HG02973 (cell line): ENCODE measurements around the gene CPLX3.

Source experiments
- ATAC-seq: cut with Tn5 transposase; IDR thresholded peaks from one replicate; pipeline ENCODE4 v1.9.1; 2021; ENCODE audit warnings: moderate library complexity; ENCODE audit not compliant: unreplicated experiment

Gene CPLX3

DNA sequence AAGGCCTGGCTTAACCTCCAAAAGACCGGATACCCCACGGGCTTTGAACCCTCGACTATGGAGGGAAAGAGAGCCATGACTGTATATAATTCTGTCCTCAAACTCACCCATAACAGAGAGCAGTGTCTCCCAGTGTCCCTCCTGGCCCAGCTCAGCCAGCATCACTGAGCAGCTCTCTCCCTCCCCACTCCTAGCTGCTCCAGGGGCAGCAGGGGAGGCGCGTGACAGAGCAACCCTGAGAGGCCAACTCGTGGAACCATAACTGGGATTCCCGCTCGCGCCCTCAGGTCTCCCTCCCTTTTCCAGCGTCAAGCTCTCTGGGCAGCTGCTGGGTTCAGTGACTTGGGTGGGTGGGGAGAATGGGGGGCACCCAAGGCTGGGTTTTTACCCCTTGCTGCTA, 561 bp upstream of the CPLX3 start:
- ATAC-seq: no peak

DNA sequence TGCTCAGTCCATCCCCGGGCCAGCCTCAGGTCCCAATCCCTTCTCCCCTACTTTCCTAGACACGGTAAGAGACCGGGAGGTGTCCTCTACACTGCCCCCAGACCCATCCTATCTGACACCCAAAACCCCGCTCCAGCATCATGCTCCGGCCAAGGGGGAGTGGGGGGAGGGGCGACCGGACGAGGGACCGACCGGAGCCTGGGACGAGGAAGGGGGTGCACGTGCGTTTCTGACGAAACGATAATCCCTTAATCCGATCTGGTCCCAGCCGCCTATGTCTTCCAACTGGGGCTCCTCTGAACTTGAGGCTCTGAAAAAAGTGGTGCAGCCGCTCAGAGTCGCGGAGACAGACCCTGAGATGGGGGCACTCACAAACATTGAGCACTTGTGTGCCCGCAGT, 494 bp downstream of the CPLX3 start:
- no peak for ATAC-seq

DNA sequence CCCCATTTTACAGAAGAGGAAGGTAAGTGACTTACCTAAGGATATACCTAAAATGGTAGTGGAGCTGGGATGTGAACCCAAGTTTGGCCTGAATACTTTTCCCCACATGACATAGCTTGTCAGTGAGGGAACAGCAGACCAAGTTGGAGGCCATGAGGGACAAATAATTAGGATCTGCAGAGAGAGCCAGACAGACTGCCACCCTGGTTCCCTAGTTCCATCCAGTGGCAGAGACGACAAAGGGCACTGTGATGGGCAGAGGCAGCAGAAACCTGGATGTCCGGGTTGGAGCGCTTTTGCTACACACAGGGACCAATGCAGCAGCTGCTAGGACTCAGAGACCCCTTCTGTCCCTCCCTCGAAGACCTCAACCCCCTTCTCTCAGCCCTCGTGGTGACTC, 1.2 kb downstream of the CPLX3 start:
- ATAC-seq: no peak

DNA sequence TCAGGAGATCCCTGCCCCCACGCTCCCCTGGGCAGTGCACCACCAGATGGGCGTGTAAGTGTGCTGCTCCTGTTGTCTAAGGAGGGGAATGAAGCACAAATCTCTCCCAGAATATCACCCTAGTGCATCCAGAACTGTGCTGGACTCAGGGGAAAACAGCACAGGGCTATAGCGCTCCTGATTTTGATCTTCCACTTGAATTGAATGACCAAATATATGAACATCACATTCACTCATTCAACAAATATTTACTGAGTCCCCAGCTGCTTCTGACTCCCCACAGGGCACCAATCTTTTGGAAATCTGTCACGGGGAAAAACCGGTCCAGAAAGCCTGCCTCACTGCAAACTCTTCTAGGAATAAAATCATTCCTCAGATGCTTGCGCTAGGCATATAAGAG, 2.4 kb downstream of the CPLX3 start:
- ATAC-seq: no peak

DNA sequence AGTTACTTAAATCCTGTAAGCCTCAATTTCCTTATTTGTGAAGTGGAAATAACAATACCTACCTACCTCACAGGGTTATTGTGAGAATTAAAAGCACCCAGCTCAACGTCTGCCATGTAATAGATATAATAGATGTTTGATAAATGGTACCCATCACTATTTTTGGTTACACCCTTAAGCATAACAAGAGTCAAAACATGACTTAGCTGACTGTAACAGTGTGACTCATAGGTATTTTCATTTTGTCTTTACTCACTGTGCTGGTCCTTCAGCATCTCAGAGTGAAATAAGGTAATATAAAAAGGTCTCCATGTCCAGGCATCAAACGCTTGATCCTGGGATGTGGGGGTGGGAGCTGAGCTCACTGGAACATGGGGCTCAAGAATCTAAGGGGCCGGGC, 3.1 kb downstream of the CPLX3 start:
- ATAC-seq: no peak

DNA sequence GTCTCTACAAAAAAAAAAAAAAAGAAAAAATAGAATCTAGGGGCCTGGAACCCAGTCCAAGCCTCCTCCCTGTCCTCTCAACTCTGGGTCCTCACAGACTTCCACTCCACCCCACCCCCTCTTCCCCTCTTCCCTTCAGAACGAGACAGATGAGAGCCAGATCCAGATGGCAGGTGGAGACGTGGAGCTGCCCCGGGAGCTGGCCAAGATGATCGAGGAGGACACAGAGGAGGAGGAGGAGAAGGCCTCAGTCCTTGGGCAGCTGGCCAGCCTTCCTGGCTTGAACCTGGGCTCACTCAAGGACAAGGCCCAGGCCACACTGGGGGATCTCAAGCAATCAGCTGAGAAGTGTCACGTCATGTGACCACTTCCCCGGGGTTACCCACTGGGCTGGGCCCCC, 3.6 kb downstream of the CPLX3 start:
- no peak for ATAC-seq

DNA sequence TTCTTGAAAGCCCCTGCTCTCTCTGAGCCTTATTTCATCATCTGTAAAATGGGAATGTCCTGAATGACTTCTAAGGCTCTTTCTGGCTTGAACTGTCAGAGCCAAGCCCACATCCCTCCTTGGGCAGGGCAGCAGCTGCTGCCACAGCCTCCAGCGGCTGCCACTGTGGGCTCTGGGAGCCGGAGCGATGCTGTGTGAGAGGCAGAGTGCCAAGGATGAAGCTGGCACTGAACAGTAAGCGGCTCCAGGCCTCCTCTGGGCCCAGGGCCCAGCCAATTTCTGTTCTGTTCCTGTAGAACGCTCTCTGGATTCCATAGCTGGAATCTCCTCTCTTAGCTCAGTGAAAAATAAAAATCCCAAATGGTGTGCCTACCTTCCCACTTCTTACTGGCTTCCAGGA, 4.4 kb downstream of the CPLX3 start:
- ATAC-seq: no peak

DNA sequence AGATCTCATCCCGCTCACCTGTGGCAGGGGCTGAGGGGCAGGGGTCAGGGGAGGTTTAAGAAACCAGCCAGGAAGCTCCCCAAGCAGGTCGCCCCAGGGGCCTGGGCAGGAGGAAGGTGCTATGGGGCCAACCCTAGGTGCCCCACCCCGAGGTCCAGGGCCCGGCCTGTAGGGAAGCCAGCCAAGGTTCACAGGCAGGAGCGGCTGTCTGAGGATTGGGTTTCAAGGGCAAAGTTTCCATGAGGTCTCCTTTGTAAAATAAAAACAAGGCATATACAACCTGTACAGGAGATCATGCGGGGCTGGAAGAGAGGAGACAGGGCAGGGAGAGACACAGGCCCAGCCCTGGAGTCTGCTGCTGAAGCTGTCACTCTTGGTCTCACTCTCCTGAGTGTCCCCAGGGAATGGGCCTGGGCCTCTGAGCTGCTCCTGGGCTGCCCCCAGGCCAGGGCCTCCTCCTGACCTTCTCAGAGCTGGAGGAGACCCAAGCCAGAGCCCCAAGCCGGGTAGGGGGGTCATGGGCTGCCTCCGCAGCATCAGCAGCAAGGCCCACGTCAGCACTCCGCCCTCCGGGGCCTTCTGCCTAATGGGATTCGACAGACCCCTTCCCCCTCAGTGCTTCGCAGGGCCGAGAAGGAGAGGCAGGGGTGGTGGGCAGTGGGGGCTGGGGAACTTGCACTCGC, 5.5 kb downstream of the CPLX3 start:
- no peak for ATAC-seq

DNA sequence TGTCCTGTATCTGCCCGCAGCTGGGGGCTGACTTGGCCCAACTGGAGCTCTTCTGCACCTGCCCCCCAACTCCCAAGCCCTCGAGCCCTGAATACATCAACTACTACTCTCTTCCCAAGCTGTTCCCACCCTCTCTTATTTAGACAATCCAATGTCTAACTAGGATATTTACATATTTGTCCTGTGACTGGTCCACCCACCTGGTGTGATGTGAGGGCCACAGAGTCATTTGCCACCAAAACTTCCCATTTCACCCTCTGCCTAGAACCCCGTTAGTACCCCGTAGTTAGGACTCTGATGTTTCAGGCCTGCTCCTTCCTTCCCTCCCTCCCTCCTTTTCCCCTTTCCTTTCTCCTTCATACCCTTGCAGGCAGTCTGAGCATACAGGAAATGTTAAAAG, 6.4 kb downstream of the CPLX3 start:
- no peak for ATAC-seq

DNA sequence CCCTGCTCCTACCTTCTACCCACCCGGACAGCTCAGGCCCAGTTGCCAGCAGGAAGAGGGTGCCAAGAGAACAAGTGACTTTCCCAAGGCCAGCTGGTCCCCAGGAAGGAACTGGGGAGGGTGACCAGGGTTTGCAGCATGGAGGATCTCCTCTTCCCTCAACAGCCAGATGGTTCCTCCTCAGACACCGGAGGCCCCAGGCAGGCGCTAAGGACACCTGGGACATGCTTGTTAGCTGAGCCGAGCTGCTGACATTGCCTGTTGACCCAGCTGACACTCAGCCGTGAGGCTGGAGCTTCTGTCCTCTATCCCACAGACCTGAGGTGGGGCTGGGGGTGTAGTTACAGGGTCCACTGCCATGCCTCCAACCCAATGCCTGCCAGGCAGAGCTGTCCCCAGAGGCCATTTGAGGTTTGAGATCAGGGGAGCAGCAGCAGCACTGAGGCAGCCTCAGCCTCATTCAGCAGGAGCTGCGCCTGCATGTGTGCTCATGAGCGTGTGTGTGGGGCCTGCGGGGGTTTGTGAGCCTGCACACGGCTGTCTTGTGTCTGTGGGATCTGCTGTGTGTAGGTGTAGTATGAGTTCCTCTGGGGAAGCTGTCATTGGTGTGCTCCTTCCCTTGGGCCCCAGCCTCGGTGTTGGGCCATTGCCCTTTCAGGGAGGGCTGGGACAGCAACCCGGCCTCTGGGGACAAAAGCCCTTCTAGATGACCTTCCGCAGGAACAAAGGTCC, 7.1 kb downstream of the CPLX3 start:
- ATAC-seq: no peak

DNA sequence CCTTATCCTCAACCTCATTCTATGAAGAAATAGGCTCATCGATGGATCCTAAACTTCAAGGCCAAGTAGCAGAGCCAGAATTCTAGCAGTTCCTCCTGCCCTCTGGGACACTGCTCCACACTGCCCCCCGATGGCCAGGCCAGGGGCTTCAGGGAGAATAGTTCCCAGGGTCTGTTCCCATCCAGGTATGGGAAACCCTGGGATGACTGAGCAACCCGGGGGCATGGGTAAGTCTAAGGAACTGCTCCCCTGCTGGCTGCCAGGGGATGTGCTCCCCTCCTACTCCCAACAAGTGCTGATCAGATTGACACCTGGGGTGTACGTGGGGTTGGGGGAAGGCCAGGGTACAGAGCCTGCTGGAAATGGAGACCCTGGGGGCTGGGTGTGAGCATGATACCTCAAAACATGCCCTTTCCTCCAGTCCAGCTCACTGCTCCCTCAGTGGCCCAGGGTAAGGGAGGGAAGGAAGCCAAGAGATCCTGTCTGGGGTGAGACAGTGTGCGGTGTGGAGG, 8.9 kb downstream of the CPLX3 start:
- ATAC-seq: no peak

DNA sequence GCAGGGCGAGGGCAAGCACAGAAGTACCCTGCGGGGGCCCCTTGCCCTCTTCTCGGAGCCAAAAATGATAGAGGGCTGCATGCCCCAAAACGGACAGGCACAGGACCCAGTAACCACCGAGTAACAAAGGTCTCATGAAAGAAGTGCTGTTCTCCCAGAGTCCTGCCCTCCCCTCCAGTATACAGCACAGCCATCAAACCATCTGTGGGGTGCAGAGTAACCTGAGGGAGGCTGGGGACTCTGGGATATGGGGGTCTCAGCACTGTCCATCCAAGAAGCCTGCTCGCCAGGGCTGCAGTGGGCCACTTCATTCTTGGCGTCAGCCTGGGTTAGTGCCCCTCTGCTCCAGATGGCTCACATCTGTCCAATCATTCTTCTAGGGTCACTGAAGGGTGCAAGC, 10.4 kb downstream of the CPLX3 start:
- no peak for ATAC-seq

DNA sequence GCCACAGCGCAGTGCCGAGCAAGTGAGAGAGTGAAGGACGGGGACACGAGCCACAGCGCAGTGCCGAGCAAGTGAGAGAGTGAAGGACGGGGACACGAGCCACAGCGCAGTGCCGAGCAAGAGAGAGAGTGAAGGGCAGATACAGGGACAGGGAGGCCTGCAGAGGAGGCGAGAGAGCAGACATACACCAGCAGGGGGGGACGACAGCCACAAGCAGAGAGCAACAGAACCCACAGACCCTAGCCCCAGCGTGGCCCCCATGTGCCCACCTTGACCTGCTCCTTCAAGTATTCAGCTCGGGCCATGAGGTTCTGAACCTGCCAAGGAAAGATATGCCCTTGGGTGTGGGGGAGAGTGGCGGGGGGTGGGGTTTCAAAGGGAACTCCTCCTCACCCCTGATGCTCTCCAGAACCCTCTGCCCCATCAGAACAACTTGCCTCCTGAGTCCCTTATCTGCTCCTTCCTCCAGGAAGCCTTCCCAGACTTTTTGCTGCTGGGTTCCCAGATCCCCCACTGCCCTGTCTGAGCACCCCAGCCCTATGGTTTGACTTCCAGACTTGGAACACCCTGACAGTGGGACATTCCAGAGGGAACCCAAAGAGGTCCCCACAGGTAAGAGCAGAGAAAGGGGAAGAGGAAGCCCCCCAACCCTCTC, 11.2 kb downstream of the CPLX3 start:
- ATAC-seq: no peak

DNA sequence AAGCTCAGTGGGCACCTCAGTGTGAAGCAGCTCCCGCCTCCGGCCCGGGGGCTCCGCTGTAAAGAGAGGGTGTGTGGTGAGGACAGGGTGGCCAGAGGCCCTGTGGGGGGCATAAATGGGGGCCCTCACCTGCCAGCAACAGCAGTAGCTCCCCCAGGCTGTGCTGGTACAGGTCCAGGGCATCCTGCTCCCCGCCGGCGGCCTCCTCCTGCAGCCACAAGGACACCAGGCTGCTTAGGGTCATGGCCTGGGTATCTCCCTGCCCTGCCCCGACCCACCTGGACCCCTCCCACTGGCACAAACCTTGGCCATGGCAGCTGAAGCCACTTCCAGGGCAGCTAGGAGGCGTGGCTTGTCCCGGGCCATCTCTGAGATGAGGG, 11.7 kb downstream of the CPLX3 start:
- ATAC-seq: no peak

DNA sequence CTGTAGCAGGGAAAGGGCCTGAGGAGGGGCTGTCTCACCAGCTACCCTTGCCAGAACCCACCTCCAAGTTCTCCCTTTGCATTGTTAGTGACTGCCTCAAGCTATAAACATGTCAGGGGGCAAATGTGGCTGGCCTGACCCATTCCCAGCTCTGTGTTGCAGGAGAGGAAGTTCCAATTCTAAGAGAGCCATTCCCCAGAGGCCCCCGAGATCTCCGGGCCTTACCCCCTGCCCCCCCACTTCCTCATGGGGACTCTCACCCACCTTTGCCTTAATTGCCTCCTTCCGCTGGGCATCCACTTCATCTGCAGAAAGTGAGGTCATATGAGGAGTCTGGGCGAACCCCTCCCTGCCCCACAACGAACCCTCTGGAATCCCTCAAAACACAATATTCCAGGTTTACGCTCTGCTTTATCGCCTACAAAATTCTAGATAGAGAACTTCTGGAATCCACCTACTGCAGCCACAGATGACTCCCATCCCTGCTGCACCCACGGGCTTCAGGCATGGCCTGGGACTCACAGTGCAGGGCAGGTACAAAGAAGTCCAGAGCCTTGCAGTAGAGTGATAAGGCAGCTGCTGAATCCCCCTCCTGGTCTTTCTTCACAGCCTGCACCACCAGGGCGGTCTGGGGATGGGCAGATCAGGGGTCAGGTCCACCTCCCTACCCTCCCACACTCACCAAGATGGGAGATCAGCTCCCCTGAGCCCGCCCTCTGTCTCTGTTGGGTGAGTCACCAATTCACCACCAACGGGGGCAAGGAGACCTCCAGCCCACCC, 12.5 kb downstream of the CPLX3 start:
- no peak for ATAC-seq

DNA sequence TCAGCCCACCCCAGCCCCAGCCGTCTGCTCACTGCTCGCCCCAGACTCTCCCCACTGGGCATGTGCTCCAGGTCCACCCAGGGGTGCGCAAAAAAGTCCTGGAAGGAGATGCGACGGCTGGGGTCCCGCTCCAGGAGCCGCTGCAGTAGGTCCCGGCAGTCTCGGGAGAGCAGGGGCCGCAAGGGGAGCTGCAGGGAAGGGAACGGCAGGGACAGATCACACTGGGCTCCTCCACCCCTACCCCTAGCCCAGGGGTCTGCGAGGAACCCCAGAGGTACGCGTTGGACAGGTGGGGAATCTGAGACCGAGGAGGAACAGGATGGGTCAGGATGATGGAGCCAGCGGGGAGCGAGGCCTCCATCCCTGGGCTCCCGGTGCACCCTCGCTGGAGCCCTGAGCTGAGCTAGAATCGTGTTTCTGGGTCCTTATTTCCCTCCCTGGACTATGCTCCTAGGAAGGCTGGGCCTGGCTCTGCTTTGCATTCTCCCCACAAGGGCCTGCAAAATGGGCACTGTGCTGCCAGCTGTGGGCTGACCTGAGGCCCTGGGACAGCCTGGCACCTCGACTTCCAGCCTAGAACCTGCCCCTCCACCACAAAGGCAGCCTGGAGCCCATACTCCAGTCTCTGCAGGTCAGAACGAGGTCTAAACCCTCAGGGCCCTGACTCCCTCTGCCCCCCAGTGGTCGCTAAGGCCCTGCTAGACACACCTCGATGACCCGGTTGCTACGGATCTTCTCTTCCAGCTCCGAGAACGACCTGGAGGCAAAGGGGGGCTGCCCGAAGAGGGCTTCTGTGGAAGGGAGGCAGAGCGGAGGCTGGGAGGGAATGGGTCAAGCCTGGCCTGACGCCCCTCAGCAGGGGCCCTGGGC, 13.3 kb downstream of the CPLX3 start:
- no peak for ATAC-seq

DNA sequence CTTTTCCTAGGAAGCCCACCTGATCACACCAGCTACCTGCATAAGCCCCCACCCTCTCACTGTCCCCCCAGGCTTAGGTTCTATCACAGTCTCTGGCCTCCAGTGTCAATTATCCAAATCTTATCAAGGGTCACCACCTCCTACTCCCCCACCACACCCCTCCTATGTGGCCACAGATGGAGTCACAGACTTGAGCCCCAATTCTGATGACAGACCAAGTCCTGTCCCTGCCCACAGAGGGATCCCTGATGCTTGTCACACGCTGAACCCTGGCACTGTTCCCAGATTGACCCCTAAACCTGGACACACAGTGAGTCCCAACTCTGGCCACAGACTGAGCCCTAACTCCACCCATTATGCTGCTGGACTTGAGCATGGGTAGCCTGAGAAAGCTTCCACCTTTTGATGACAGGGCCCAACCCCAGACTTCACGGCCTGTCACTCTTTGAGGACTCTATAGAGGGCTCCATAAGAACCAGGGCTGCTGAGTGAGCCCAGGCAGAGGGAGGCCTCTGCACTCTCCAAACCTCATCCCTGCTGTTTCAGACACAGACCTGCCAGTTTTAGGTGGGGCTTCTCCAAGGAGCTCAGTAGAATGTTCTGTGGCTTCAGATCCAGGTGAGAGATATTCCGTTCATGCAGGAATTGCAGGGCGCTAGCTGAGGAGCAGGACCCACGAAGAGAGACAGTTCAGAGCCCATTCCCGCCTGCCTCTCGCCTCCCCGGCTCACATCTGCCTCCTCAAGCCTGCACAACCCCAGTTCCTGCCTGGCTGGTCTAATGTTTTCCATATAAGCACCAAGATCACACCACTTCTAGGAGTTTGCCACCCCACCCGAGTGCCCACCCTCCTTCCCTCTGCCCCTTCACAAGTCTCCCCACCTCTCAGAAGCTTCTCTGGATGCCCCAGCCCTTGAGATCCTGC, 14.7 kb downstream of the CPLX3 start:
- no peak for ATAC-seq

DNA sequence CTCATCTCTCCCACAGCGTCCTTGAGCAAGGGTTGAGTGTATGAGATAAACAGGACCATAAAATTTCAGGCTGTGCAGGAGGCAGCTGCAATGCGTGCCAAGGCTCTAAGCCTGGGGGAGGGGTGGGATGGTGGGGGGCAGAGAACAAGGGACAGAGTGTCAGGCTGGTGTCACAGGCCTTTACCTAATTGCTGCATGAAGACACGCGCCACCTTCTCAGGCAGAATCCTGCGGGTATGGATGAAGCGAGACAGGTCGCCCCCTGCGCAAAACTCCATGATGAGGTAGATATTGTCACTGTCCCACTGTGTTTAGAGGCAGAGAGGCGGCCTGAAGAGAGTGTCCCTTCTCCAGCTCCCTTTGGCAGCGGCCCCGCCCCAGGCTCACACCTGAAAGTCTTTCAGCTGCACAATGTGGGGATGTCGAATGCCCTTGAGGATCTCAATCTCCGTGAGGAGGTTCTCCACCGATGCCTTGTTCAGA, 15.5 kb downstream of the CPLX3 start:
- ATAC-seq: no peak
